SK-N-SH treated with all-trans-retinoic acid at 6 μM for 48 hours (cell line): ENCODE data around the gene KRT85.
A peak's percentile ranks its signal among the peaks of the same experiment; 100 is the strongest.

Source experiments
- ATAC-seq: fragments of 200-7000 bp; cut with Tn5 transposase; 3 replicates; pipeline ENCODE4 v1.9.1; 2020; ENCODE audit warnings: mild to moderate bottlenecking, moderate library complexity
- ARNTL ChIP-seq: fragments of 450-650 bp; formaldehyde crosslinking; IDR thresholded peaks from 2 replicates; pipeline ENCODE4 v1.5.0; 2020; ENCODE audit warnings: low read depth, mild to moderate bottlenecking, moderate library complexity, borderline replicate concordance
- CREB5 ChIP-seq: fragments of 250-450 bp; sonication (Bioruptor Pico); IDR thresholded peaks from 2 replicates; pipeline ENCODE4 v1.5.1; 2020; ENCODE audit warnings: low read depth, mild to moderate bottlenecking, moderate library complexity
- CSRNP3 ChIP-seq: fragments of 250-450 bp; sonication (Bioruptor Pico); IDR thresholded peaks from 2 replicates; pipeline ENCODE4 v1.5.1; 2021; ENCODE audit warnings: mild to moderate bottlenecking, moderate library complexity
- ESRRG ChIP-seq: fragments of 250-450 bp; sonication (Bioruptor Pico); IDR thresholded peaks from 2 replicates; pipeline ENCODE4 v1.6.1; 2021; ENCODE audit warnings: mild to moderate bottlenecking
- GLIS3 ChIP-seq: fragments of 250-450 bp; sonication (Bioruptor Pico); IDR thresholded peaks from 2 replicates; pipeline ENCODE4 v1.5.0; 2020; ENCODE audit warnings: mild to moderate bottlenecking, moderate library complexity
- ISL1 ChIP-seq: fragments of 250-450 bp; sonication (Bioruptor Pico); IDR thresholded peaks from 2 replicates; pipeline ENCODE4 v2.1.2; 2022; ENCODE audit warnings: mild to moderate bottlenecking, moderate library complexity
- OSR1 ChIP-seq: fragments of 250-450 bp; sonication (Bioruptor Pico); IDR thresholded peaks from 2 replicates; pipeline ENCODE4 v1.8.0; 2022; ENCODE audit warnings: moderate library complexity, mild to moderate bottlenecking, inconsistent platforms
- PATZ1 ChIP-seq: fragments of 250-450 bp; sonication (Bioruptor Pico); IDR thresholded peaks from 2 replicates; pipeline ENCODE4 v1.8.0; 2020; ENCODE audit warnings: mild to moderate bottlenecking, moderate library complexity, borderline replicate concordance
- POU6F1 ChIP-seq: fragments of 250-450 bp; sonication (Bioruptor Pico); IDR thresholded peaks from 2 replicates; pipeline ENCODE4 v1.8.0; 2021; ENCODE audit warnings: low read depth, mild to moderate bottlenecking, moderate library complexity, borderline replicate concordance
- PPARA ChIP-seq: fragments of 250-450 bp; sonication (Bioruptor Pico); IDR thresholded peaks from 2 replicates; pipeline ENCODE4 v1.5.0; 2020; ENCODE audit warnings: mild to moderate bottlenecking, borderline replicate concordance
- RARB ChIP-seq: fragments of 250-450 bp; sonication (Bioruptor Pico); IDR thresholded peaks from 2 replicates; pipeline ENCODE4 v1.8.0; 2021; ENCODE audit warnings: mild to moderate bottlenecking, moderate library complexity
- SNAI2 ChIP-seq: fragments of 250-450 bp; sonication (Bioruptor Pico); IDR thresholded peaks from 2 replicates; pipeline ENCODE4 v1.5.0; 2020; ENCODE audit warnings: mild to moderate bottlenecking, moderate library complexity
- TCF4 ChIP-seq: fragments of 250-450 bp; sonication (Bioruptor Pico); IDR thresholded peaks from 2 replicates; pipeline ENCODE4 v1.8.0; 2021; ENCODE audit warnings: mild to moderate bottlenecking, moderate library complexity, borderline replicate concordance
- TOX ChIP-seq: fragments of 250-450 bp; sonication (Bioruptor Pico); IDR thresholded peaks from 2 replicates; pipeline ENCODE4 v1.8.0; 2021; ENCODE audit warnings: mild to moderate bottlenecking, moderate library complexity, borderline replicate concordance
- TSHZ2 ChIP-seq: fragments of 250-450 bp; sonication (Bioruptor Pico); IDR thresholded peaks from 2 replicates; pipeline ENCODE4 v1.5.0; 2020; ENCODE audit warnings: mild to moderate bottlenecking, moderate library complexity
- ZC3H10 ChIP-seq: fragments of 250-450 bp; sonication (Bioruptor Pico); IDR thresholded peaks from 2 replicates; pipeline ENCODE4 v1.5.1; 2021; ENCODE audit warnings: mild to moderate bottlenecking, moderate library complexity
- ZFP3 ChIP-seq: fragments of 250-450 bp; sonication (Bioruptor Pico); IDR thresholded peaks from 2 replicates; pipeline ENCODE4 v1.5.0; 2020; ENCODE audit warnings: mild to moderate bottlenecking, moderate library complexity
- ZFP30 ChIP-seq: fragments of 450-650 bp; formaldehyde crosslinking; IDR thresholded peaks from 2 replicates; pipeline ENCODE4 v1.5.0; 2022; ENCODE audit warnings: mild to moderate bottlenecking, moderate library complexity
- ZNF565 ChIP-seq: fragments of 450-650 bp; formaldehyde crosslinking; conservative IDR thresholded peaks from 2 replicates; pipeline ENCODE4 v1.5.0; 2020; ENCODE audit warnings: low read depth, mild to moderate bottlenecking, moderate library complexity

KRT85 gene

GRCh38 chr12:52382854-52383253, 15.6 kb upstream of the KRT85 start (continued):
- TF ChIP-seq CREB5 (CRISPR knock-in tag), result no peak
- no peak for TF ChIP-seq SNAI2 (CRISPR knock-in tag)
- no peak for TF ChIP-seq OSR1
- TF ChIP-seq ZFP3 (CRISPR knock-in tag), result no peak
- TF ChIP-seq PPARA (CRISPR knock-in tag), result no peak
- TF ChIP-seq, all 23 proteins: peak for 0

- no peak for TF ChIP-seq TSHZ2 (CRISPR knock-in tag)
- TF ChIP-seq TOX (CRISPR knock-in tag), result no peak
- no peak for TF ChIP-seq GLIS3
- no peak for TF ChIP-seq OSR1
- no peak for TF ChIP-seq ARNTL
- no peak for TF ChIP-seq ZFP30 (CRISPR knock-in tag)
- TF ChIP-seq PPARA (CRISPR knock-in tag), result no peak
- no peak for TF ChIP-seq RARB (CRISPR knock-in tag)
- TF ChIP-seq ZNF565 (CRISPR knock-in tag), result no peak
- no peak for TF ChIP-seq CREB5 (CRISPR knock-in tag)
- no peak for TF ChIP-seq ZC3H10 (CRISPR knock-in tag)
- no peak for TF ChIP-seq ESRRG (CRISPR knock-in tag)
- TF ChIP-seq CSRNP3 (CRISPR knock-in tag), result no peak
- TF ChIP-seq POU6F1, result no peak
- TF ChIP-seq TCF4 (CRISPR knock-in tag), result no peak
- ATAC-seq, result no peak
Measured at GRCh38 chr12:52381206-52381605, 13.9 kb upstream of the KRT85 start.

- ATAC-seq, result peak; percentile 92
- TF ChIP-seq ESRRG (CRISPR knock-in tag) (no peak), PATZ1 (CRISPR knock-in tag) (no peak), RARB (CRISPR knock-in tag) (no peak), CSRNP3 (CRISPR knock-in tag) (no peak), ISL1 (no peak), SNAI2 (CRISPR knock-in tag) (no peak), TCF4 (CRISPR knock-in tag) (no peak), PPARA (CRISPR knock-in tag) (no peak), OSR1 (no peak), POU6F1 (no peak)
Measured at GRCh38 chr12:52380271-52380694, 13.0 kb upstream of the KRT85 start.
